Upper lobe of left lung (tissue), 4 donors: Measurements from ENCODE around the gene SAPCD1.

ENCODE experiments used
- CTCF ChIP-seq, 6 experiments: fragments of 450-650 bp in 4 of 6; fragments of 200-600 bp in 2 of 6; sonication (generic) in 2 of 6; IDR thresholded peaks; one replicate each; pipeline ENCODE4 v1.5.1; 2016 to 2019; ENCODE audit warnings: antibody characterized with exemption in 6 of 6
- EP300 ChIP-seq, 4 donors: sonication (generic); formaldehyde crosslinking; IDR thresholded peaks; one replicate each; pipeline ENCODE4 v1.5.1; 2017; ENCODE audit warnings: antibody characterized with exemption in 4 of 4, control low read depth in 2 of 4
- POLR2A ChIP-seq, 4 donors: fragments of 450-650 bp; IDR thresholded peaks; one replicate each; pipeline ENCODE4 v1.5.1; 2016 to 2017; ENCODE audit warnings: antibody characterized with exemption in 4 of 4, mild to moderate bottlenecking in 2 of 4
- POLR2AphosphoS5 ChIP-seq, 2 donors: sonication (generic); formaldehyde crosslinking; IDR thresholded peaks; one replicate each; pipeline ENCODE4 v1.5.1; 2017; ENCODE audit warnings: antibody characterized with exemption in 2 of 2

- TF ChIP-seq CTCF (IDR thresholded peaks at IDR 0.05) = no peak
- TF ChIP-seq POLR2AphosphoS5 (IDR thresholded peaks at IDR 0.05) = no peak
- no peak for TF ChIP-seq POLR2A (IDR thresholded peaks at IDR 0.05)
- no peak for TF ChIP-seq EP300 (IDR thresholded peaks at IDR 0.05)
Observed at GRCh38 chr6:31805939-31806469, 43.5 kb downstream of the SAPCD1 start.
